DLD1 (cell line): ENCODE measurements around the gene TGFBR2.

Source experiments
- in situ Hi-C: cut with HindIII; loops from 2 replicates; pipeline ENCODE4 v1.10.0; 2017; ENCODE audit warnings: low sequenced_read_pairs

Gene TGFBR2

DNA sequence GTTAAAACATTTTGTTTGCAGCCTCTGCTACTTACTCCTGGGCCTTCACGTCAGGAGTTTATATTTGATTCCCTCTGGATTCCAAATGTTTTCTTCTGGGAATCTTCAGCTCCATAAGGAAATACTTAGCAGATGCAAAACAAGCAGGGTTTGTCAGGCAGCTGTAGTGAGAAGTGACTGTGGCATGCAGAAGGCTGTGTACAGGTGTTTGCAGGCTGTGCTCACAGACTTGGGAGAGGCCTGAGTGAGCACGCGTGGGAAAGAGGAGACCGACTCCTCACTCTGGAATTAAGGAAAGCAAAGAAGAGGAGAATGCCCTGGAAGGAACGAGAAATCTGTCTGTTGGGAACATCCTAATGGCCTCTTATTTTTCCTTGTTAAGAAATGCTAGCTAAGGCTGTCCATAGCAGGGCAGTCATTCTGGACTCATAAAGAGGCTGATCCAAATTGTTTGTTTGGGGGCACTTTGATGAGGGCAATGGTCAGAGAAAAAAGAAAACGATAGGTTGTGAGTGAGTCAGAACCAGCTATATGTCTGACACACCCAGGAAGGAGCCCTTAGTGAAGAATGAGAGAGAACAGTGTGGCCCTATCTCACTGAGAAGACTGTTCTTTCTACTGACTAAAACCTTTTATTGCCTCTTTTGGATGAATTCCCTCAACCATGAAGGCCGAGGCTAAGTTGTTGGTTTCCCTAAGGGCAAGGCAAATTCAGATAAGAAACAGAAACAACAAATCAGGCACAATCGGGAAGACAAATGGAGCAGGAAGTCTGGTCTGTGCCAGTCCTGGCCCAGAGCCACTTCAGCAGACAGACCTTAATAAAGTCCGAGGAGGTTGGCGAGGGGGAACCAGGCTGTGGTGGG lies 82.6 kb downstream of the TGFBR2 start:
- in situ Hi-C loops: no loop called here

DNA sequence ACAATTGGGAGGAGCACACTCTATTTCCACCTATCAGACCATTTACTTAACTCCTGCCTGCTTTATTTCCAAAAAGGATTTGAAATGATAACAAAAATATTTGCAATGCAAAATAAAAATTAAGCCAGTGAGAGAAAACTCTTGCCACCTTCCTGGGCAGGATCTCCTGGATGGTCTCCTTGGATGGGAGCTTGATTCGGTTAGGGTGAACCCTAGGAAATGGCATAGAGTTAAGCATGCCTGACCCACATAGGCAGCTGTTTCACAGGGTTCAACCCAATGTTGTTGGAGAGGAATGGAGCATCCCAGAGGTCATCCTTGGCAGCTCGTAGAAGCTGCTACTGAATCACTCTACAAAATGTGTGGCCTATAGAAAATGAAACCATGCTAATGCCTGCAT lies 83.8 kb downstream of the TGFBR2 start:
- in situ Hi-C loops: no loop called here

DNA sequence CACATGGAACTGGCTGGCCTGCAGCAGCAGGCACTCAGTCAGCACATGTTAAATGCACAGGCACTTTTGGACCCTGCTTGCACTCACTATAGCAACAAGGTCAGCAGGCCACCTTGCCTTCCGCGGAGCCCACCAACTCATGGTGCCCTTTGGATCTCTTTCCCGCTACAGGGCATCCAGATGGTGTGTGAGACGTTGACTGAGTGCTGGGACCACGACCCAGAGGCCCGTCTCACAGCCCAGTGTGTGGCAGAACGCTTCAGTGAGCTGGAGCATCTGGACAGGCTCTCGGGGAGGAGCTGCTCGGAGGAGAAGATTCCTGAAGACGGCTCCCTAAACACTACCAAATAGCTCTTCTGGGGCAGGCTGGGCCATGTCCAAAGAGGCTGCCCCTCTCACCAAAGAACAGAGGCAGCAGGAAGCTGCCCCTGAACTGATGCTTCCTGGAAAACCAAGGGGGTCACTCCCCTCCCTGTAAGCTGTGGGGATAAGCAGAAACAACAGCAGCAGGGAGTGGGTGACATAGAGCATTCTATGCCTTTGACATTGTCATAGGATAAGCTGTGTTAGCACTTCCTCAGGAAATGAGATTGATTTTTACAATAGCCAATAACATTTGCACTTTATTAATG lies 85.0 kb downstream of the TGFBR2 start:
- in situ Hi-C loops: no loop called here

DNA sequence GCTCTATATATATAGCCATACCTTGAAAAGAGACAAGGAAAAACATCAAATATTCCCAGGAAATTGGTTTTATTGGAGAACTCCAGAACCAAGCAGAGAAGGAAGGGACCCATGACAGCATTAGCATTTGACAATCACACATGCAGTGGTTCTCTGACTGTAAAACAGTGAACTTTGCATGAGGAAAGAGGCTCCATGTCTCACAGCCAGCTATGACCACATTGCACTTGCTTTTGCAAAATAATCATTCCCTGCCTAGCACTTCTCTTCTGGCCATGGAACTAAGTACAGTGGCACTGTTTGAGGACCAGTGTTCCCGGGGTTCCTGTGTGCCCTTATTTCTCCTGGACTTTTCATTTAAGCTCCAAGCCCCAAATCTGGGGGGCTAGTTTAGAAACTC lies 85.5 kb downstream of the TGFBR2 start:
- in situ Hi-C loops: no loop called here

DNA sequence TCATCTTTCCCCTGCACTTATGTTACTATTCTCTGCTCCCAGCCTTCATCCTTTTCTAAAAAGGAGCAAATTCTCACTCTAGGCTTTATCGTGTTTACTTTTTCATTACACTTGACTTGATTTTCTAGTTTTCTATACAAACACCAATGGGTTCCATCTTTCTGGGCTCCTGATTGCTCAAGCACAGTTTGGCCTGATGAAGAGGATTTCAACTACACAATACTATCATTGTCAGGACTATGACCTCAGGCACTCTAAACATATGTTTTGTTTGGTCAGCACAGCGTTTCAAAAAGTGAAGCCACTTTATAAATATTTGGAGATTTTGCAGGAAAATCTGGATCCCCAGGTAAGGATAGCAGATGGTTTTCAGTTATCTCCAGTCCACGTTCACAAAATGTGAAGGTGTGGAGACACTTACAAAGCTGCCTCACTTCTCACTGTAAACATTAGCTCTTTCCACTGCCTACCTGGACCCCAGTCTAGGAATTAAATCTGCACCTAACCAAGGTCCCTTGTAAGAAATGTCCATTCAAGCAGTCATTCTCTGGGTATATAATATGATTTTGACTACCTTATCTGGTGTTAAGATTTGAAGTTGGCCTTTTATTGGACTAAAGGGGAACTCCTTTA lies 86.2 kb downstream of the TGFBR2 start:
- in situ Hi-C loops: no loop called here

DNA sequence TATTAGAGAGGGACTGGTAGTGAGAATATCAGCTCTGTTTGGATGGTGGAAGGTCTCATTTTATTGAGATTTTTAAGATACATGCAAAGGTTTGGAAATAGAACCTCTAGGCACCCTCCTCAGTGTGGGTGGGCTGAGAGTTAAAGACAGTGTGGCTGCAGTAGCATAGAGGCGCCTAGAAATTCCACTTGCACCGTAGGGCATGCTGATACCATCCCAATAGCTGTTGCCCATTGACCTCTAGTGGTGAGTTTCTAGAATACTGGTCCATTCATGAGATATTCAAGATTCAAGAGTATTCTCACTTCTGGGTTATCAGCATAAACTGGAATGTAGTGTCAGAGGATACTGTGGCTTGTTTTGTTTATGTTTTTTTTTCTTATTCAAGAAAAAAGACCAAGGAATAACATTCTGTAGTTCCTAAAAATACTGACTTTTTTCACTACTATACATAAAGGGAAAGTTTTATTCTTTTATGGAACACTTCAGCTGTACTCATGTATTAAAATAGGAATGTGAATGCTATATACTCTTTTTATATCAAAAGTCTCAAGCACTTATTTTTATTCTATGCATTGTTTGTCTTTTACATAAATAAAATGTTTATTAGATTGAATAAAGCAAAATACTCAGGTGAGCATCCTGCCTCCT lies 87.2 kb downstream of the TGFBR2 start:
- in situ Hi-C loops: no loop called here

DNA sequence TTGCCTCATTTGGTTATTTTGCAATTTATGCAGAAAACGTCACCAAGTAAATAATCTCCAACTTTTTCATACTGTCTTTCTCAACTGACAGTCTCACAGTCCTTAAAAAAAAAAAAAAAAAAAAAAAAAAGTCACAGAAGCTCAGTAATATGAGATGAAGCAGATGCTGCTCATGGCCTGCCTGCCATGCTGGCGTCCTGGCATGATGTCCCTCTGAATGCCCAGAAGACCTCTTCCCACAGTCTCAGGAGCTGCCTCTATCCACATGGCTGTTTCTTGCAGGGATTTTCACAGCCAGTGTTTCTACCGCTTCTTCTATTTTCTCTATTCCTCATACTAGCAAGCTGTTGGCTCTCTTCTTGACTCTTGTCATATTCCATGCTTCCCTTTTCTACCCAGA lies 87.7 kb downstream of the TGFBR2 start:
- in situ Hi-C loops: no loop called here

DNA sequence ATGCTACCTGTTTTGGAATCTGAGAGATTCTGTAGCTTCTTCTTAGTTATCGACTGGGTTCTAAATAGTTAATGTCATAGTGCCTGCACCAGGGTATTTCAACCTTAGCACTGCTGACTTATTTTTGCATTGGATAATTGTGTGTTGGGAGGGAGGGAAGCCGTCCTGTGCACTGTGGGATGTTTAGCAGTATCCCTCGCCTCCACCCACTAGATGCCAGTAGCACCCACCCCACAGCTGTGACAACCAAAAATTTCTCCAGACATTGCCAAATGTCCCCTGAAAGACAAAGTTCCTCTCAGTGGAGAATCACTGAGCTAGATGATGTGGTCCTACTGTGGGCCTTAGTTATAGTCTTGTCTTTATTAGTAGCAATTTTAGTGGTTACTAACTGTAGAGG lies 88.3 kb downstream of the TGFBR2 start:
- in situ Hi-C loops: no loop called here

DNA sequence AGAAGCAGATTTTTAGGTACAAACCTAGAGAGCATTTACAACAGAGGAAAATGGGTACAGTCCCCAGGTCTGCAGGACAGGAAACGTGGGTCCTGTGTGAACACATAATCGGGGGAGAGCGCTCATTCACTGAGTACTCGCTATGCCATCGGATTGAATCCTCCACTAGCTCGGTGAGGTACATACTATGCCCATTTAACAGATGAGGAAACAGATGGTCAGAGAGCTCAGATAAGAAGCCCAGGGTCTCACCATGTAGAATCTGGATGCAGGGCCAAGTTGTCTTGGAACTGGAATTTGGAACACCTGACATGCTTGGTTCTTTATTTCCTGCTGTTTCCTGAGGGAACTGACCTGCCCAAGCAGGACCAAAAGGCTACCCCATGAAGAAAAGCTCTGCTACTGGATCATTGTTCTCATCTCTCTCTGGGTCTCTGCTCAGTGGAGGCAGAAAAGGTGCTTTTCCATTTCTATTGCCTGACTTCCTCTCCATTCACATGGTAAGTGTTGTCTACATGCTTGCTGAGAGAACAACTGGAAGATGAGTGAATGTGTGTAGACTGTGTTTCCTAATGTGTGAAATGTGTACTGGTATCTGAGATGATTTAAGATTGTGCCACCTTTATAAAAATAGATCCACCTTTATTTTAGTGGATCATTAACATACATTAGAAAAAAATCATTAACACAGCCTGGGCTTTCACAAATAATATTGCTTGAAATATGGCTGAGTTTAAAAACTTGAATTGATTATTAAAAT lies 89.1 kb downstream of the TGFBR2 start:
- in situ Hi-C loops: no loop called here

DNA sequence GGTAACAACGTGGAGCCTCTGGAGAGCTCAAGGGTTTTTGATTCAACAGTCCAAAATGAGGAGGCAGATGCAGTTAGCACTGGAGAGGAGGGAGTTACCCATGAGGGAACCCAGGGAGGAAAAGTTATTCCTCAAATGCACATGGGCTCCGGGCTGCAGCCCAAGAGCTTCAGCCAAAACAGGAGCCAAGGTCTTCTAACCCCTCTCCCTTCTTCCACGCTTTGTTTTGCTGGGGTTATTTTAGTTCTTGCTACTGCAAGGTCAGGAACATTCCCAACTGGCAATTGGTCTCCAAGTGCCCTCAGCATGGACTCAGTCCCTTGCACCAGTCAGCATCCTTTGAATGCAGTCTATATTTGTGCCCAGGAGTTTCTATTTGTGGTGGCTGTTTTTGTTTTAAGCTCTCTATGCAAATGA lies 90.0 kb downstream of the TGFBR2 start:
- in situ Hi-C loops: no loop called here

DNA sequence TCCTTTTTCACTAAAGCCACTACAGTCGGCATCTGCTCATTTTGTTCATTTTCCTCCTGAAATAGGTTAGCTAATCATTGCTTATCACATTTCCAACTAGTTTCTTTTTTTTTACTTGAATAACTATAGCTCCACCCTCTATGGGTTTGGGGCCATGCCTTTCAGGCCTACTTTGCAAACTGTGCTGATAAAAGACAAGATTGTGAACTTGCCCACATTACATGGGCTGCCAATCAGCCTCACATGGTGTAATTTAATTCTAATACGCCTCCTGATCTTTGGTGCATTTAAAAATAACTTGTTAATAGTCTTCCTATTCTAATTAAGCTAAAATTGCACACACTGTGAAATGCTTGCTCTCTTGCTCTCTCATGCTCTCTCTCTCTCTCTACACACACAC lies 90.5 kb downstream of the TGFBR2 start:
- in situ Hi-C loops: no loop called here

DNA sequence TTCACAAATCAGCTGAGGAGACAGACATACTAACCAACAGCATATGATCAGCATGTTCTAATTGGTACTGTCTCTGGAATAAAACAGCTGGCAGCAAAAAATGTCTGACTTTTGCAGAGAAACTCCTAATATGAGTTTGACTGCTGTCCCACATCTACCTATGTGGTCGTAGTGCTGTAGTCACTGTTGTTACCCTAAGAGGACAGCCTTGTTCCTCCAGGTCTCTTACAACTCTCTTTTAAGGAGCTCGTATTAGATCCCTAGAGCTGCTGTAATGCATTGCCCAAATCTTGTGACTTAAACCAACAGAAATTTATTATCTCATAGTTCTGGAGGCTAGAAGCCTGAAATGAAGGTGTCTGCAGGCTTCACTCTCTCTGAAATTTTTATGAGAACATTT lies 92.1 kb downstream of the TGFBR2 start:
- in situ Hi-C loops: no loop called here

DNA sequence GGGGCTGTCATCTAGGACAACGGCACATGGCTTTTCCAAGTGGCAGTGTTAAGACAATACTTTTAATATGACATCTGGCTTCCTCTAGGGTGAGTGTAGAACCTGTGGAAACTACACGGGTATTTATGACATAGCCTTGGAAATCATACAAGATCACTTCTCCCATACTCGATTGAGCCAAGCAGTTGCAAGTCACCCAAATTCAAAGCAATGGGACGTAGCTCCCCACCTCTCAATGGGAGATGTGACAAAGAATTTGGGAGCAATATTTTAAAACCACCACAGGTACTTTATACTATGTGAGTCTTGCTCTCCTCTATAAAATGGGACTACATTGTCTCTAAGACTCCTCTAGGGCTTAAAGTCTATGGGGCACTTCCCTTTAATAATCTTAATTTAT lies 93.5 kb downstream of the TGFBR2 start:
- in situ Hi-C loops: no loop called here

DNA sequence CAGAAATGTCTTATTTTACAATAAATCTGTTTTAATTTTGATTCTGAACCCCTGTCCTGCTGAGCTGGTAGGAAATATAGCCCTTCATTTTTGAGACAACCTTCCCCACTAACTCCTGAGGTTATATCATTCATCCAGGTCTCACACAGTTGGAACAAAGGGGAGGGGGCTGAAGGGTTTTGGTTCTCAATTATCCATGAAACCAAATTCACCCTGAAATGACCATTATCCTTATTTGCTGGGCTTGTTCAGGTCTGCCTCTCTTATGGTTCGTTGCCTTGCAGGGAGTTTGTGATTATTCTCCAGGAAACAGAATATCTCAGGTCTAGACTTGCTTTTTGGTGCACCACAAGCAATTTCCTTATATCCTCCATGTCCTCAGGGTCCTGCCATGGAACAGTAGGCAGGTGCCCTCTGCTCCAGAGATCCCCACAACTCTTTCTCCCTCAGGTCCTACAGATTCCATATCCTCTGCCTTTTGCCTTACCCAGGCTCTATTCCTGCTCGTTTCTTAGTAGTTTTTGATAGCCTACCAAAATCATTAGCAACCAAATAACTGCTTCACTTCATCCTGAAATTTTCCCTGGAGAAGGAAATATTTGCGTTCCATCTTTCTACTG lies 94.4 kb downstream of the TGFBR2 start:
- in situ Hi-C loops: no loop called here

DNA sequence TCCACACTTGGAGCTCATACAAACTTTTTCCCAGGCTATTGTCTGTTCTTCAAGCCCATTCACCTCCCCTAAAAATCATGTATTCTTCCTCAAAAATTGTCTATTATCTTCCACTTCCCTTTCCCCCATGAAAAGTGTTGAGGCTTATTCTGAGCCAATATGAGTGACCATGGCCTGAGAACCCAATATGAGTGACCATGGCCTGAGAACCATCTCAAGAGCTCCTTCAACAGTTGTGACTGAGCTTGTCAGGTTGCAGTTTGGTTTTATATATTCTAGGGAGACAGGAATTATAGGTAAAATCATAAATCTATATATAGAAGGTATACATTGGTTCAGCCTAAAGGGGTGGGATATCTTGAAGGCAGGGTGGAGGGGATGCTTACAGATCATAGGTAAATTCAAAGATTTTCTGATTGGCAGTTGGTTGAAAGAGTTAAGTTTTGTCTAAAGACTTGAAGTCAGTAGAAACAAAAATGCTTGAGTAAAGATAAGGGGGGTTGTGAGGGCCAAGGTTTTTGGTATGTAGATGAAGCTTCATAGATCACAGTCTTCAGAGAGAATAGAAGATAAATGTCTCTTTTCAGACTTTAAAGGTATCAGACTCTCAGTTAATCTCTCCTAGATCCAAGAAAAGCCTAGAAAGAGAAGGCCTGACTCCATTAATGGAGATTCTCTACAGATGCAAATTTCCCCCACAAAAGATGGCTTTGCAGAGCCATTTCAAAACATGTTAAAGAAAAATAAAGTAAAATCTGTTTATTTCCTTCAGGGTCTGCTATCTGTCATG lies 95.8 kb downstream of the TGFBR2 start:
- in situ Hi-C loops: no loop called here

DNA sequence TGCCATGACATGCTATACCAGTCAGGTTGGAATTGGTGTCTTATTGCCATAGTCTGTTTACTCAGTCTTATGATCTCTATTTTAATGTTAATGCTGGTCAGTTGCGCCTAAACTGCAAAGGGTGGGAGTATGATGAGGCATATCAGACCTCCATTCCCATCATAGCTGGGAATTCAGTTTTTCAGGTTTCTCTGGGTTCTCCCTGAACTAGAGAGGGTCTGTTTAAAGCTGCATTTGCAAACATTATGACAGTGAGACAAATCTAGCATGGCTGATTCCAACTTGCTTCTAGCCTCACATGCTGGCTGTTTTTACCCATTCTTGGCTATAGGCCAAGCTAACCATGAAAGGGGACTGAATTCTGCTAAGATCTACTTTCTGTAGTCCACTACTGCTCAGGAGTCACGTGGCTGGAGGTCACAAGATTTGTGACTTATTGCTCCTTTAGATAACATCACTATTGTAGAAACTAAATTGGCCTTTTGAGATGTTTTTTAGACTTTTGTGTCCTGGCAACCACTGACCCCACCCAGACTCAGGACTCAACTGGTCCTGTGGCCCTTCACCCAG lies 96.5 kb downstream of the TGFBR2 start:
- in situ Hi-C loops: no loop called here

DNA sequence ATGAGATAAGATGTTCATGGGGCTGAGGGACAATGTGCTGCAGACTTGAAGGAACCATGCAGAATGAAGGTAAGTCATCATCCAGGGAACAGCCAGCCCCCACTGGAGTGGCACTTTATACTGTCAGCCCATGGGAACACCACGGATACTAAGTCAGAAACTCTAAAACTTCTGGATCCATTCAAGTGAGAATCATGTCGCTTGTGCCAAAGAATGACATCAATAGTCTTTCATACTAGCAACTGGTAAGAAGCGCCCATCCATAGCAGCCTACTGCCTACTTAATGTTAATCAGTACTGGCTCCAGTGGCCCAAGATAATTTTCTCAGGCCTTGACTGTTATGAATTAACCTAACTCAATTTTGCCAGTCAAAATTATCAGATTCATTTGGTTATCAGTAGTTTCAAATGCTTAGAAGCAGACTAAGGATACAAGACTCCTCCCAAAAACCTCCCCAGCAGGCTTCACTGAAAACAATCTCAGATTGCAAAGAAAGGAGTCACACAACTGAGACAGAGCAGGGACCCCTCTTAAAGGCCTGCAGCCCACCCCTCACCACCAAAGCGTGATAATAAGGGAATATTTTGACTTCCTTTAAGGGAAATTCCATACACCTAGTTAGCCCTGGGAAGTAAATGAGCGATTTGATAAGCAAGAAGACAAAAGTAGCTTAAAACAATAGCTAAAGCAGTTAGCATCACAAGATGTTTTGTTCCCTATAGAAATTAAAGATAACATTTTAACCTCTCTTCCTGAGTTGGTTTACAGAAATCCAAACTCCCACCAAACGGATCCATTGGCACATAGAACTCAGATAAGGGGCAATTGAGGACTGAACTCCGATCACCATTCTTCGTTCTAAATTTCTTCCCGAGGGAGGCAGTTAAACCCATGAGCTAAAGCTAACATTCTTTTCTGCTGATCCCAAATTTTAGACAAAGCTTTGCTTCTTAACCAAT lies 98.8 kb downstream of the TGFBR2 start:
- in situ Hi-C loops: no loop called here

DNA sequence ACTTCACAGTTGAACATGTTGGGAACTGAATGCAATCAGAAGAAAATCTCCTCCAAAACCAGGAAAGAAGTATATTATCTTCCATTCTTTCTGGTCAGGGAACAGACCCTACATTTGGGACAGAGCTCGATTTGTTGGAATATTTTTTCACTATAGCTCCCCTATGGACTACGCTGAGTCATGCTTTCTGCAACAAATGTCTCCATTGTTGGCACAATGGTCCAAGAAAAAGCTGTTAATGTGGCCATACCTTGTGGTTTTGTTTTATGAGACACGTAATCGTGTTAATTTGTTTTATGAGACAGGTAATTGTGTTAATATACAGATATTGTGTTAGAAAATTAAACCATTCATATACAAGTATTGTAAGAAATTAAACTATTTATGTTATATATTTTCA lies 101.4 kb downstream of the TGFBR2 start:
- in situ Hi-C loops: no loop called here
